Mesenchymal stem cell (in vitro differentiated cells and primary cell): ENCODE data around the gene NIPBL.

Experiments used
- DNase-seq: peaks from one replicate; pipeline ENCODE4 v3.0.0-alpha.2; 2013
- H2AFZ ChIP-seq: one replicate; pipeline ENCODE4 v1.6.1; 2013; ENCODE audit warnings: low read depth, mild to moderate bottlenecking, control low read depth, inconsistent platforms, low read length, moderate library complexity
- H2AK5ac ChIP-seq: 2 replicates; pipeline ENCODE4 v1.6.1; 2013; ENCODE audit warnings: low read length, moderate library complexity, mild to moderate bottlenecking, inconsistent platforms; ENCODE audit not compliant: severe bottlenecking
- H2BK120ac ChIP-seq: one replicate; pipeline ENCODE4 v1.6.1; 2013; ENCODE audit warnings: low read depth, mild to moderate bottlenecking, inconsistent platforms, low read length, moderate library complexity
- H2BK12ac ChIP-seq, 2 experiments: one replicate each; pipeline ENCODE4 v1.6.1; 2013; ENCODE audit warnings: inconsistent platforms in 2 of 2, low read length in 2 of 2, mild to moderate bottlenecking in 2 of 2, moderate library complexity in 2 of 2, control low read depth in 1 of 2
- H2BK15ac ChIP-seq: one replicate; pipeline ENCODE4 v1.6.1; 2013; ENCODE audit warnings: mild to moderate bottlenecking, low read depth, inconsistent platforms; ENCODE audit not compliant: poor library complexity, severe bottlenecking
- H2BK5ac ChIP-seq: 2 replicates; pipeline ENCODE4 v1.6.1; 2013; ENCODE audit warnings: low read depth, mild to moderate bottlenecking, low read length, control low read depth, inconsistent platforms; ENCODE audit not compliant: poor library complexity, severe bottlenecking
- H3K14ac ChIP-seq, 2 experiments: one replicate each; pipeline ENCODE4 v1.6.1; 2013; ENCODE audit warnings: inconsistent platforms in 2 of 2, low read length in 2 of 2, control low read depth in 1 of 2, mild to moderate bottlenecking in 1 of 2, moderate library complexity in 1 of 2
- H3K18ac ChIP-seq, 2 experiments: one replicate each; pipeline ENCODE4 v1.6.1; 2013; ENCODE audit warnings: inconsistent platforms in 2 of 2, low read length in 2 of 2, control low read depth in 1 of 2, low read depth in 1 of 2, mild to moderate bottlenecking in 1 of 2
- H3K23ac ChIP-seq, 2 experiments: one replicate each; pipeline ENCODE4 v1.6.1; 2013; ENCODE audit warnings: inconsistent platforms in 2 of 2, low read length in 2 of 2, mild to moderate bottlenecking in 2 of 2, moderate library complexity in 2 of 2, control low read depth in 1 of 2
- H3K27ac ChIP-seq: 2 replicates; pipeline ENCODE4 v1.5.1; 2013; ENCODE audit warnings: mild to moderate bottlenecking, moderate library complexity, low read length, control low read depth, inconsistent platforms; ENCODE audit not compliant: poor library complexity, severe bottlenecking
- H3K27me3 ChIP-seq, 2 experiments: 2 replicates each; pipeline versions ENCODE4 v1.6.1 to v1.7.0; 2013; ENCODE audit warnings: low read length in 2 of 2, mild to moderate bottlenecking in 2 of 2, moderate library complexity in 2 of 2, control low read depth in 1 of 2, inconsistent platforms in 1 of 2; ENCODE audit not compliant: control insufficient read depth in 1 of 2, insufficient read depth in 1 of 2
- H3K36me3 ChIP-seq, 2 experiments: 2 replicates each; pipeline versions ENCODE4 v1.6.1 to v1.7.0; 2013; ENCODE audit warnings: low read length in 2 of 2, control low read depth in 1 of 2, inconsistent platforms in 1 of 2, low read depth in 1 of 2, mild to moderate bottlenecking in 1 of 2; ENCODE audit not compliant: insufficient read depth in 2 of 2, control insufficient read depth in 1 of 2
- H3K4ac ChIP-seq, 2 experiments: one replicate each; pipeline ENCODE4 v1.6.1; 2013; ENCODE audit warnings: inconsistent platforms in 2 of 2, low read length in 2 of 2, mild to moderate bottlenecking in 2 of 2, moderate library complexity in 2 of 2, control low read depth in 1 of 2, low read depth in 1 of 2
- H3K4me1 ChIP-seq: 2 replicates; pipeline ENCODE4 v1.6.1; 2013; ENCODE audit warnings: low read depth, low read length, control low read depth; ENCODE audit not compliant: control insufficient read depth, insufficient read depth
- H3K4me2 ChIP-seq: 2 replicates; pipeline ENCODE4 v1.6.1; 2013; ENCODE audit warnings: low read length, mild to moderate bottlenecking, inconsistent platforms; ENCODE audit not compliant: poor library complexity, severe bottlenecking
- H3K4me3 ChIP-seq, 2 experiments: 2 replicates each; pipeline versions ENCODE4 v1.5.1 to v1.7.0; 2013; ENCODE audit warnings: low read length in 2 of 2, mild to moderate bottlenecking in 2 of 2, control low read depth in 1 of 2, low read depth in 1 of 2; ENCODE audit not compliant: insufficient read depth in 1 of 2
- H3K79me1 ChIP-seq: replicated peaks from 2 replicates; pipeline ENCODE4 v1.6.1; 2013; ENCODE audit warnings: mild to moderate bottlenecking, control low read depth, low read length, inconsistent platforms; ENCODE audit not compliant: poor library complexity, severe bottlenecking
- H3K9ac ChIP-seq: 2 replicates; pipeline ENCODE4 v1.7.0; 2013; ENCODE audit warnings: mild to moderate bottlenecking, low read length, moderate library complexity
- H3K9me3 ChIP-seq: 2 replicates; pipeline ENCODE4 v1.7.0; 2013; ENCODE audit warnings: mild to moderate bottlenecking, low read length; ENCODE audit not compliant: control insufficient read depth
- H4K8ac ChIP-seq: one replicate; pipeline ENCODE4 v1.6.1; 2013; ENCODE audit warnings: inconsistent platforms, mild to moderate bottlenecking, low read length, moderate library complexity
- H4K91ac ChIP-seq: one replicate; pipeline ENCODE4 v1.6.1; 2013; ENCODE audit warnings: mild to moderate bottlenecking, low read length, inconsistent platforms
- WGBS: methylation state at CpG from one replicate; pipeline ENCODE4 v1.1.7; 2013; ENCODE audit warnings: mixed read lengths; 5-methylcytosine and 5-hydroxymethylcytosine counted together

Gene NIPBL

DNA sequence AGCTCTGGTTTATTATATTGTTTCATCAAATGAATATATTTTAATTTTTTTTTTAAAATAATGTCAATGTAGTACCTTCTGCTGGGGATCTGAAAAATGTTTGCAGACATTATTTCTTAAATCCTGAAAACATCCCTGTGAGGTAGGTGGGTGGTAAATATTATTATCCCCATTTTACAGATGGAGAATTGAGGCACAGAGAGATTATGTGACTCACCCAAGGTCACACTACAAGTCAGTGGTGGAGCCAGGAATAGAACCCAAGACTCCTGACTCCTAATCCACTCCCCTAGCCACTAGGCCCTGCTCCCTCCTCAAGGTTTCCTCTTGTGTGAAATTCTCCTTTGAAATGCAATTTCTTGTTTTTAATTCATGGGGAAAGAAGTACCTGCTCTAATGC lies 171.4 kb downstream of the NIPBL start:
- no peak overlapping the region for H2BK15ac ChIP-seq
- no peaks in the 10 kb centered on the region for H3K27me3 ChIP-seq
- DNase-seq = no peak
- H3K14ac ChIP-seq = no peak overlapping the region
- H2AK5ac ChIP-seq = no peak overlapping the region
- H3K23ac ChIP-seq = no peak overlapping the region
- no peak overlapping the region for H2BK12ac ChIP-seq
- H3K27ac ChIP-seq = no peak overlapping the region
- H3K4ac ChIP-seq = no peak overlapping the region
- H4K91ac ChIP-seq = no peak overlapping the region
- no peaks in the 10 kb centered on the region for H3K9me3 ChIP-seq
- peaks cover 2% of the 10 kb centered on the region for H3K79me1 ChIP-seq
- no peak overlapping the region for H4K8ac ChIP-seq
- H3K4me2 ChIP-seq = no peak overlapping the region
- H3K18ac ChIP-seq = no peak overlapping the region
- H2BK120ac ChIP-seq = no peak overlapping the region
- H3K9ac ChIP-seq = no peak overlapping the region
- H3K36me3 ChIP-seq = peaks cover 4 to 94% of the 10 kb centered on the region in 2 experiments
- no peak overlapping the region for H3K4me3 ChIP-seq
- H3K4me1 ChIP-seq = no peaks in the 10 kb centered on the region
- no peak overlapping the region for H2BK5ac ChIP-seq
- no peak overlapping the region for H2AFZ ChIP-seq

DNA sequence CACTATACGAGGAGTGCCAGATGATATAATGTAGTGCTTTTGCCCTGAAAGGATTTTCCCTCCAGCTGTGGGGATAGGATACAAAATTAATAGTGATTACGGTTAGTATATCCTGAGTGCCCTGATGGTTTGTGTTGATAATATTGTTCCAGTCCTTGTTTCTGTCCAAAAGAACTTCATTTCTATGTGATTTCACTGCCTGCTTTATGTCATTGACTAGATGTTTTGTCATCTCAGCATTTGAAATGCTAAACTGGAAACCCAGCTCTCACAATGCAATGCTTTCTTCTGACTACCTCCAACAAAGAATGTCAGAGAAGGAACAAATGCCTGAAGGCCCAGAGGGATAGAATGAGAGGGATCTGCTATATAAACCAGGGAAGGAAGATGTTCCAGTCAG lies 177.8 kb downstream of the NIPBL start:
- WGBS = 100% methylated on average over 2 of the region's 2 CpGs
- H3K4me2 ChIP-seq = no peak overlapping the region
- no peak overlapping the region for H3K27ac ChIP-seq

DNA sequence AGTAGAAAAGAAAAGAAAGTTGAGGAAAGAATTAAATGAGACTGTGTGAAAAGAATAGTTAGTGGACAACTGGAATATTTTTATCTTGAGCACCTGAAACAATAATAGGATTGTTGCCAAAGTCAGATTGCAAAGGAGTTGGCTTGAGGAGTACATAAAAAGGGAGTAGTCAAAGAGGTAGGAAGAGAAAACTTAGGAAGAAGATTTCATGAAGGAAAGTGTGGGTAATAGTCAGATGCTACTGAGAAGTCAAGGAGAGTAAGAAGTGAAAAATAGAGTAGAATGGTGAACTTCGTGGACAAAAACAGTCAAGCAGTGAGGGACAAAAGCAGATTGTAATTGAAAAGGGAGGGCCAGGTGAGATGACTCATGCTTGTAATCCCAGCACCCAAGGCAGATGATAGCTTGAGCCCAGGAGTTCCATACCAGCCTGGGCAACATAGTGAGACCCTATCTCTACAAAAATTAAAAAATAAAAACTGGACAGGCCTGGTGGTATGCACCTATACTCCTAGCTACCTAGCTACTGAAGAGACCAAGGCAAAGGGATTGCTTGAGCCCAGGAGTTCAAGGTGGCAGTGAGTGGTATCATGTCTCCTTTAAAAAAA lies 178.9 kb downstream of the NIPBL start:
- no peak overlapping the region for H3K18ac ChIP-seq
- no peak overlapping the region for H2AFZ ChIP-seq
- no peak overlapping the region for H2BK120ac ChIP-seq
- H3K36me3 ChIP-seq = peaks cover 7 to 86% of the 10 kb centered on the region in 2 experiments
- no peak overlapping the region for H3K4ac ChIP-seq
- no peak overlapping the region for H3K27ac ChIP-seq
- H3K4me3 ChIP-seq = no peak overlapping the region
- H3K9me3 ChIP-seq = no peaks in the 10 kb centered on the region
- H2AK5ac ChIP-seq = no peak overlapping the region
- no peaks in the 10 kb centered on the region for H3K27me3 ChIP-seq
- no peak overlapping the region for H2BK12ac ChIP-seq
- no peak overlapping the region for H2BK5ac ChIP-seq
- H4K91ac ChIP-seq = no peak overlapping the region
- H3K14ac ChIP-seq = no peak overlapping the region
- no peak overlapping the region for H3K4me2 ChIP-seq
- no peaks in the 10 kb centered on the region for H3K4me1 ChIP-seq
- no peak for DNase-seq
- no peak overlapping the region for H2BK15ac ChIP-seq
- peaks cover 7% of the 10 kb centered on the region for H3K79me1 ChIP-seq
- H3K9ac ChIP-seq = no peak overlapping the region
- H3K23ac ChIP-seq = no peak overlapping the region
- no peak overlapping the region for H4K8ac ChIP-seq
- 100% methylated on average over 1 of the region's 1 CpG for WGBS

More for the DNA sequence above, 177.8 kb downstream of the NIPBL start:
- H3K4me1 ChIP-seq = no peaks in the 10 kb centered on the region
- no peak overlapping the region for H2AK5ac ChIP-seq
- no peak overlapping the region for H3K4me3 ChIP-seq
- H4K8ac ChIP-seq = no peak overlapping the region
- no peaks in the 10 kb centered on the region for H3K9me3 ChIP-seq
- H2BK15ac ChIP-seq = no peak overlapping the region
- H2BK12ac ChIP-seq = no peak overlapping the region
- H3K18ac ChIP-seq = no peak overlapping the region
- no peak overlapping the region for H2BK5ac ChIP-seq
- no peak overlapping the region for H3K14ac ChIP-seq
- no peak overlapping the region for H2BK120ac ChIP-seq
- no peak overlapping the region for H3K4ac ChIP-seq
- no peaks in the 10 kb centered on the region for H3K27me3 ChIP-seq
- H3K36me3 ChIP-seq = peaks cover 7 to 86% of the 10 kb centered on the region in 2 experiments
- no peak for DNase-seq
- no peak overlapping the region for H3K9ac ChIP-seq
- H4K91ac ChIP-seq = no peak overlapping the region
- H2AFZ ChIP-seq = no peak overlapping the region
- no peak overlapping the region for H3K23ac ChIP-seq
- peaks cover 6% of the 10 kb centered on the region for H3K79me1 ChIP-seq

DNA sequence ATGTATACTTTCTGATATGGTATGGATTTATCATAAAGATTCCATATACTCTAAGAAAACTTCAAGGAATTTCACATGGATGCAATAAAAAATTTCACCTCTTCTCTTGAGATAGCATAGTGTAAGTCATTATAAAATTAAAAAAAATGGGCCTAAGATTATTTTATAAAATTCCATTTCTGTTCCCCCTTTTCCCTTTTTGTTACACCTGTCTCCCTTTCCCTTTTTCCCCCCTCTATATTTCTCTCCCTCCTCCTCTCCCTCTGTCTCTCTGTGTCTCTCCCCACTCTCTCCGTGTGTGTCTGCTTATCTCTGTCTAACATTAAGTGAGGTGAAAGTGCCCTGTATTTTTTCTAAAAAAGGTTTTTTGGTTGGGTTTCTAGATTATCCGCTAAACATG lies 180.2 kb downstream of the NIPBL start:
- no peak overlapping the region for H3K27ac ChIP-seq
- no peak overlapping the region for H2AFZ ChIP-seq
- H4K8ac ChIP-seq = no peak overlapping the region
- no peak overlapping the region for H2BK5ac ChIP-seq
- no peak overlapping the region for H3K4me3 ChIP-seq
- H3K4me1 ChIP-seq = no peaks in the 10 kb centered on the region
- H3K9ac ChIP-seq = no peak overlapping the region
- H3K4ac ChIP-seq = no peak overlapping the region
- no peak overlapping the region for H2BK15ac ChIP-seq
- peaks cover 8% of the 10 kb centered on the region for H3K79me1 ChIP-seq
- 80% methylated on average over 2 of the region's 2 CpGs for WGBS
- H4K91ac ChIP-seq = no peak overlapping the region
- no peak overlapping the region for H2BK12ac ChIP-seq
- DNase-seq = no peak
- no peak overlapping the region for H3K14ac ChIP-seq
- H2BK120ac ChIP-seq = no peak overlapping the region
- H3K23ac ChIP-seq = no peak overlapping the region
- H3K9me3 ChIP-seq = no peaks in the 10 kb centered on the region
- no peak overlapping the region for H3K18ac ChIP-seq
- peaks cover 8 to 85% of the 10 kb centered on the region in 2 experiments for H3K36me3 ChIP-seq
- H3K4me2 ChIP-seq = no peak overlapping the region
- H2AK5ac ChIP-seq = no peak overlapping the region
- H3K27me3 ChIP-seq = no peaks in the 10 kb centered on the region
